ENCODE results near the gene ZFYVE28. TPM values are rescaled to one million over a fixed set of nuclear protein-coding genes. Genes with fewer than 3 reads are reported as not detected.

ZFYVE28 gene
- total RNA-seq, 6 experiments from 2014 or later = 2.5 to 9.6 (median 4.8) TPM

GRCh38 chr4:2361366-2362265 lies 56.8 kb downstream of the ZFYVE28 start:
- ATAC-seq (no peak), DNase-seq (peak in 2 of 3 donors; percentile 28 to 48)
- intact Hi-C loops (cut with DNase I) = no loop called here
- H3K4me3 ChIP-seq = no peak overlapping the region
- no peaks in the 10 kb centered on the region for H3K27me3 ChIP-seq
- peaks cover 0 to 20% (median 8%) of the 10 kb centered on the region in 4 donors for H3K4me1 ChIP-seq
- H3K36me3 ChIP-seq = no peaks in the 10 kb centered on the region
- H3K9me3 ChIP-seq = no peaks in the 10 kb centered on the region
- WGBS (ENCODE audit: insufficient coverage, low coverage, low lambda C conversion rate, missing lambda C conversion rate) = 100% methylated on average over 2 of the region's 23 CpGs
- no peak overlapping the region for H3K27ac ChIP-seq
- TF ChIP-seq POLR2A (IDR thresholded peaks at IDR 0.05) (no peak), CTCF (IDR thresholded peaks at IDR 0.05) (no peak)

GRCh38 chr4:2360396-2360730 lies 58.1 kb downstream of the ZFYVE28 start:
- TF ChIP-seq POLR2A (IDR thresholded peaks at IDR 0.05) (no peak), CTCF (IDR thresholded peaks at IDR 0.05) (no peak)
- H3K27ac ChIP-seq = no peak overlapping the region
- no peaks in the 10 kb centered on the region for H3K27me3 ChIP-seq
- ATAC-seq (no peak), DNase-seq (peak in 2 of 3 donors; percentile 8 to 36)
- no peaks in the 10 kb centered on the region for H3K36me3 ChIP-seq
- H3K4me1 ChIP-seq = peaks cover 0 to 20% (median 8%) of the 10 kb centered on the region in 4 donors
- H3K4me3 ChIP-seq = no peak overlapping the region
- WGBS (ENCODE audit: insufficient coverage, low coverage, low lambda C conversion rate, missing lambda C conversion rate) = no CpG with 5 or more reads among the region's 6 CpGs
- no peaks in the 10 kb centered on the region for H3K9me3 ChIP-seq
- intact Hi-C loops (cut with DNase I) = no loop called here

- intact Hi-C loops (cut with DNase I) = no loop called here
- no peak overlapping the region for H3K4me3 ChIP-seq
- ATAC-seq (no peak), DNase-seq (peak in 2 of 3 donors; percentile 37 to 48)
- no peak for TF ChIP-seq CTCF (IDR thresholded peaks at IDR 0.05)
- TF ChIP-seq POLR2A (IDR thresholded peaks at IDR 0.05) = no peak
- no peaks in the 10 kb centered on the region for H3K9me3 ChIP-seq
- peaks cover 0 to 20% (median 8%) of the 10 kb centered on the region in 4 donors for H3K4me1 ChIP-seq
- H3K36me3 ChIP-seq = no peaks in the 10 kb centered on the region
- 92% methylated on average over 5 of the region's 24 CpGs for WGBS (ENCODE audit: insufficient coverage, low coverage, low lambda C conversion rate, missing lambda C conversion rate)
- no peak overlapping the region for H3K27ac ChIP-seq
- no peaks in the 10 kb centered on the region for H3K27me3 ChIP-seq
These were observed 58.7 kb downstream of the ZFYVE28 start for GRCh38 chr4:2359591-2360395.

GRCh38 chr4:2357821-2358745 lies 60.4 kb downstream of the ZFYVE28 start:
- WGBS (ENCODE audit: insufficient coverage, low coverage, low lambda C conversion rate, missing lambda C conversion rate) = 92% methylated on average over 13 of the region's 21 CpGs
- intact Hi-C loops (cut with DNase I) = no loop called here
- Histone ChIP-seq H3K4me3 (no peak overlapping the region), H3K9me3 (no peaks in the 10 kb centered on the region), H3K27ac (no peak overlapping the region), H3K27me3 (no peaks in the 10 kb centered on the region), H3K4me1 (peaks cover 0 to 6% (median 2%) of the 10 kb centered on the region in 4 donors), H3K36me3 (no peaks in the 10 kb centered on the region)
- TF ChIP-seq POLR2A (IDR thresholded peaks at IDR 0.05) (no peak), CTCF (IDR thresholded peaks at IDR 0.05) (no peak)
- DNase-seq (peak in 2 of 3 donors; percentile 36 to 40), ATAC-seq (no peak)
